ENCODE data around the gene ZNF117.

DNA sequence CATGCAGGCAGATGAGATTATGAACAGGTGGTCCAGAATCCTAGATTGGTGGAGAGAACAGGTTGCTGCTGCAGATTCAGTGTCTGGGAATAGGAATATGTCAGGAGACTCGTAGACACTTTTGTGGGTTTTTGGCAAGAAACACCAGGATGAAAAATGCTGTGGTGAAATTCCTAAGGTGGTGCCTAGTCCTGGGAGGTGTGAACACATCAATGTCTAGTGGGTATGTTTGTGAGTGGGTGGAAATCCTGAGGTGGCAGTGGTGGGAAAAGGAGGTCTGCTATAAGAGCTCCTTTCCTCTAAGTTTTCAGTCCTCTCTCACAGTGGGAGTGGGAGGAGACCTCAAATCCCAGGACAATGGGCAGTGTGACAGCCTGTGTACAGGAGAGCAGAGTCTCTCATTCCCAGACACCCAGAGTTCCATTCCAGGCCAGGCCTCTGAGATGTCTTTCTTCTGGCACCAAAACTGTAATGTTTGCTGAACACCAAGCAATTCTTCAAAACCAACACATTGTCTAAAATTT is 10.5 kb upstream of the ZNF117 start:
- TF ChIP-seq CTCF (IDR thresholded peaks at IDR 0.05; ENCODE audit: low read depth, low read length) (no peak), EZH2phosphoT487 (IDR thresholded peaks at IDR 0.05; ENCODE audit: low read depth) (no peak)
